Hepatocyte (in vitro differentiated cells): ENCODE measurements around the gene KLHL17. TPM values are rescaled to one million over a fixed set of nuclear protein-coding genes. Genes with fewer than 3 reads are reported as not detected.

Experiments
- DNase-seq: peaks from one replicate; pipeline ENCODE4 v3.0.0-alpha.2; 2016; ENCODE audit warnings: low spot score
- H2AFZ ChIP-seq: fragments of 200-600 bp; sonication (generic); 2 replicates; pipeline ENCODE4 v1.6.0; 2016; ENCODE audit warnings: antibody characterized with exemption, mild to moderate bottlenecking
- H3K27ac ChIP-seq: fragments of 200-600 bp; sonication (generic); 2 replicates; pipeline ENCODE4 v1.5.1; 2016; ENCODE audit warnings: mild to moderate bottlenecking
- H3K27me3 ChIP-seq: fragments of 200-600 bp; sonication (generic); 2 replicates; pipeline ENCODE4 v1.6.1; 2016
- H3K36me3 ChIP-seq: fragments of 200-600 bp; sonication (generic); replicated peaks from 2 replicates; pipeline ENCODE4 v1.5.1; 2016; ENCODE audit warnings: low read depth; ENCODE audit not compliant: insufficient read depth
- H3K4me1 ChIP-seq: fragments of 200-600 bp; sonication (generic); 2 replicates; pipeline ENCODE4 v1.5.1; 2016; ENCODE audit warnings: mild to moderate bottlenecking, moderate library complexity; ENCODE audit not compliant: insufficient read depth
- H3K4me2 ChIP-seq: fragments of 200-600 bp; sonication (generic); 2 replicates; pipeline ENCODE4 v1.6.0; 2016
- H3K4me3 ChIP-seq: fragments of 200-600 bp; sonication (generic); 2 replicates; pipeline ENCODE4 v1.5.1; 2016; ENCODE audit warnings: mild to moderate bottlenecking
- H3K79me2 ChIP-seq: fragments of 200-600 bp; sonication (generic); 2 replicates; pipeline ENCODE4 v1.6.0; 2017; ENCODE audit warnings: mild to moderate bottlenecking
- H3K9me2 ChIP-seq: fragments of 200-600 bp; sonication (generic); replicated peaks from 2 replicates; pipeline ENCODE4 v1.6.0; 2017; ENCODE audit warnings: mild to moderate bottlenecking; ENCODE audit not compliant: insufficient read depth
- H3K9me3 ChIP-seq: fragments of 200-600 bp; sonication (generic); 2 replicates; pipeline ENCODE4 v1.5.1; 2016; ENCODE audit warnings: low read depth, mild to moderate bottlenecking
- H4K20me1 ChIP-seq: fragments of 200-600 bp; sonication (generic); 2 replicates; pipeline ENCODE4 v1.6.0; 2016; ENCODE audit warnings: mild to moderate bottlenecking; ENCODE audit not compliant: insufficient read depth, poor library complexity, severe bottlenecking
- CTCF ChIP-seq: fragments of 200-600 bp; sonication (generic); IDR thresholded peaks from 2 replicates; pipeline ENCODE4 v1.5.1; 2016; ENCODE audit warnings: antibody characterized with exemption, mild to moderate bottlenecking; ENCODE audit not compliant: poor library complexity
- EZH2 ChIP-seq: fragments of 200-600 bp; sonication (generic); IDR thresholded peaks from 2 replicates; pipeline ENCODE4 v1.6.1; 2016; ENCODE audit warnings: antibody characterized with exemption, mild to moderate bottlenecking, borderline replicate concordance
- EZH2phosphoT487 ChIP-seq: fragments of 200-600 bp; sonication (generic); IDR thresholded peaks from one replicate; pipeline ENCODE4 v1.6.1; 2018; ENCODE audit warnings: antibody characterized with exemption, mild to moderate bottlenecking, low read depth, moderate library complexity; ENCODE audit not compliant: unreplicated experiment, severe bottlenecking
- WGBS: methylation state at CpG from one replicate; pipeline ENCODE4 v1.1.6; 2016; ENCODE audit warnings: low lambda C conversion rate; ENCODE audit errors: missing lambda C conversion rate; 5-methylcytosine and 5-hydroxymethylcytosine counted together
- polyA plus RNA-seq: library from polyadenylated mRNA; unstranded; fragments of >200 nt; fragmentation: Nextera tagmentation; extraction: Ambion mirVana; gene quantifications from 2 replicates; pipeline ENCODE4 v1.2.1, GENCODE V29; 2016
- total RNA-seq: library from RNA; depleted of rRNA; stranded (reverse); fragments of >200 nt; gene quantifications from 2 replicates; pipeline ENCODE4 v1.2.3, GENCODE V29; 2014

KLHL17 gene
- total and polyA plus RNA-seq, 2 experiments from 2014 or later, result 13.8 to 25.0 TPM

GRCh38 chr1:942864-943533 lies 17.4 kb upstream of the KLHL17 start:
- H3K27me3 ChIP-seq, result peaks cover 22% of the 10 kb centered on the region
- TF ChIP-seq EZH2phosphoT487 (no peak), EZH2 (no peak), CTCF (no peak)
- no peak overlapping the region for H3K4me3 ChIP-seq
- no peaks in the 10 kb centered on the region for H3K9me3 ChIP-seq
- H3K4me1 ChIP-seq, result peaks cover 42% of the 10 kb centered on the region
- H2AFZ ChIP-seq, result no peak overlapping the region
- H3K4me2 ChIP-seq, result peak overlapping the region; percentile 96
- H3K9me2 ChIP-seq, result no peaks in the 10 kb centered on the region
- H4K20me1 ChIP-seq, result no peaks in the 10 kb centered on the region
- H3K27ac ChIP-seq, result peak overlapping the region; percentile 70
- H3K79me2 ChIP-seq, result no peaks in the 10 kb centered on the region
- H3K36me3 ChIP-seq, result no peaks in the 10 kb centered on the region
- WGBS, result 35% methylated on average over 25 of the region's 27 CpGs
- DNase-seq, result peak; percentile 54

GRCh38 chr1:943545-944340 lies 16.6 kb upstream of the KLHL17 start:
- TF ChIP-seq EZH2, result no peak
- TF ChIP-seq CTCF, result no peak
- no peak for TF ChIP-seq EZH2phosphoT487
- Histone ChIP-seq H3K4me2 (peak overlapping the region; percentile 96), H3K9me3 (no peaks in the 10 kb centered on the region), H4K20me1 (no peaks in the 10 kb centered on the region), H3K27me3 (peaks cover 22% of the 10 kb centered on the region), H3K4me1 (peaks cover 42% of the 10 kb centered on the region), H3K9me2 (no peaks in the 10 kb centered on the region), H2AFZ (no peak overlapping the region), H3K36me3 (no peaks in the 10 kb centered on the region), H3K4me3 (no peak overlapping the region), H3K79me2 (no peaks in the 10 kb centered on the region), H3K27ac (peak overlapping the region; percentile 70)
- DNase-seq, result no peak
- 83% methylated on average over 27 of the region's 27 CpGs for WGBS

GRCh38 chr1:944341-945325 lies 15.8 kb upstream of the KLHL17 start:
- Histone ChIP-seq H3K4me1 (peaks cover 36% of the 10 kb centered on the region), H3K27me3 (peaks cover 22% of the 10 kb centered on the region), H2AFZ (no peak overlapping the region), H3K4me3 (no peak overlapping the region), H3K4me2 (no peak overlapping the region), H4K20me1 (no peaks in the 10 kb centered on the region), H3K9me2 (no peaks in the 10 kb centered on the region), H3K36me3 (no peaks in the 10 kb centered on the region), H3K79me2 (no peaks in the 10 kb centered on the region), H3K9me3 (no peaks in the 10 kb centered on the region), H3K27ac (peak overlapping the region; percentile 12)
- 76% methylated on average over 28 of the region's 28 CpGs for WGBS
- no peak for DNase-seq
- TF ChIP-seq EZH2 (no peak), EZH2phosphoT487 (no peak), CTCF (no peak)
